HG02763 (cell line): ENCODE data around the gene JOSD1.

Experiments
- ATAC-seq: cut with Tn5 transposase; IDR thresholded peaks from one replicate; pipeline ENCODE4 v1.9.1; 2021; ENCODE audit warnings: mild to moderate bottlenecking, moderate library complexity; ENCODE audit not compliant: unreplicated experiment

The JOSD1 gene

DNA sequence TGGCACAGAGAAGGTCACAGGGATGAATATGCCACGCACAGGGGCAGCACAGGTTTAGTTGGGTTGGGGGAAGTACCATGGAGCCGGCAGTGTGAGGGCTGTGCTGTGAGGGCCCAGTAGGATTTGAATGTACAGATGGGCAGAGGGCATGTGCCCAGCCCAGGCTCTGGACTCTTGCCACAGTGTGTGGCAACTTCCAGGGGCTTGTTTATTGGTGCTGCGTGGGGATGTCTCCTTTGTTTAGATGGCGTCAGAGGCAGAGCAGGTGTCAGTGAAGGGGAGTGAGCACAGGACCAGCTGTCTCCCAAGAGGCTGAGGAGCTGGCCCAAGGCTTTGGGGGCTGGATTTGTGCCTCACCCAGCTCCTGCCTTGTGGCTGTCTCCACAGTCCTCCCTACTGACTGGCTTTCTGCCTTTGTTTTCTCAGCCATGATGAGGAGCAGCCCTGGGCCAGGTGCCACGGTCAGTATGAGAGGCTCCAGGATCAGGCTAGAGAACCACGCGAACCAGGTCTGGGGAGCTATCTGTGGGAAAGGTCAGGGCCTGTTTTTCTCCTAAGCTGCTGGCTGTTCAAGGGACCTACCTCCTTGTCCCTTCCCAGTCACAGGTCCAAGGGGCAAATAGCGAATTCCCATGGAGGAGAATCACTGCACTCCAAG, 33.1 kb upstream of the JOSD1 start:
- ATAC-seq = no peak

DNA sequence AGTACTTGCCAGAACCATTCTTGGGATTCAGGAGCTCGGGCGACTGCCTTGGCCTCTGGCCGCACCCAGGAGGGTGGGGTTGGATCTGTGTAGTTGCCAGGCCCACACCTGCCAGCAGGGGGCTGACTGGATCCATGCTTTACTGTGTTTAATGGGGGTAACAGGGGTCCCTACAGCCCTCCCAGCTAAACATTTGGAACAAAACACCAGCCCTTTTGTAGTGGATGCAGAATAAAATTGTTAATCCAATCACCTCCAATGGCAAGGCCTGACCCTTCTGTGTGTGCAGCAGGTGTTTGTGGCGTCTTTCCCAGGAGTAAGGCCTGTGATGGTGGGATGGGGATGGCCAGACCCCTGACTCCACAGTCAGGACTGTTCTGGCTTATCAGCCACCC, 32.6 kb upstream of the JOSD1 start:
- ATAC-seq = no peak

DNA sequence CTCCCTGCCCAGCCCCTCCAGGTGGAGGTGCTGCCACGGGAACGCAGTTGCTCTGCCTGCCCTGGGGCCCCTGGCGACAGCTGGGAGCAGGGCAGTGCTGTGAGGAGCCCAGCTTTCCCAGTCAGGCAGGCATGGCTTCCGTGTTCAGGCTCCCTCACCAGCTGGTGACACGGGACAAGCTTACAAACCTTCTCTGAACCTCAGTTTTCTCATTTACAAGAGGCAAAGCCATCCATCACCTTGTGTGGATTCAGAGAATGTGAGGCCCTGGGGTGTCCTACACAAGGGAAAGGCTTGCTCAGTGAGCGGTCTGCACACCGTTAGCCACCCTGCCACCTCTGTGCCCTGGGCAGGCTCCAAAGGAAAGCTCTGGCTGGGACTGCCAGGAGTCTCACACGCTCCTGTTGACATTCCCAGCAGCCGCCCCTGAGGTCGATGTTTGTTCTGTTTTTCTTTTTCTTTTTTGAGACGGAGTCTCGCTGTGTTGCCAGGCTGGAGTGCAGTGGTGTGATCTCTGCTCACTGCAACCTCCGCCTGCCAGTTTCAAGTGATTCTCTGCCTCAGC, 31.6 kb upstream of the JOSD1 start:
- ATAC-seq = no peak

DNA sequence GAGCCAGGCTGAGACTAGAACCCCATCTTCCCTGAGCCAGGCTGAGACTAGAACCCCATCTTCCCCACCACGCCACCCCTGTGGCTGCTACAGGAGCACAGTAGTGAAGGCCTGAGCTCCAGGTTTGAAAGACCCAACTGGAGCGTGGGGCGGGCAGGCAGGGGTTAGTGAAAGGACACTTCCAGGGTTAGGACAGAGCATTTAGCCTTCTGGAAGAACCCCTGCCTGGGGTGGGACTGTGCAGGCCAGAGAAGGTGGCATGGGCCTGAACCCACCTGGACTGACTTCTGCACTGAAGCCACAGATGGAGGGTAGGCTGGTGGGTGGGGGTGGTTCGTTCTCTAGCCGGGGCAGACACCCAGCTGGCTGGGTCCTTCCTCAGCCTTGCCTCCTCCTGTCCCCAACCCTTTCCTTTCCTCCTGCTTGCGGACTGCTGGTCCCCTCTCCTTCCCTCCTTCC, 31.0 kb upstream of the JOSD1 start:
- no peak for ATAC-seq

DNA sequence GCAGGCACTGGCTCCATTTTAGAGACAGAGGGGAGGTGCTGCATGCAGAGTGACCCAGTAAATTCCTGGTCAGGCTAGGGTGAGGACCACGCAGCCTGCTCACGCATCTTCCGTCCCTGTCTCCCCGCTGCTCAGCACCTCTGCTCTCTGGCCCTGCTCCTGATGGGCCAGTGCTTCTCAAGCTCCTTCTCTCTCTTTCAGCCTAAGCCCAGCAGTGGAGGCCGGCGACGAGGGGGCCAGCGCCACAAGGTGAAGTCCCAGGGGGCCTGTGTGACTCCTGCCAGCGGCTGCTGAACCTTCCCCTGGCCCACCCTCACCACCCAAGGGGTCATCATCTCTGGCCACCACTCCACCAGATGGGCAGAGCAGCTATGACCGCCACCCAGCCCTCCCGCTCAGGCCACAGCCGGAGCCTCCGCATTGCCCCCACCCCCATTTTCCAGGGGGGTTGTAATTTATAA, 29.7 kb upstream of the JOSD1 start:
- ATAC-seq = no peak

DNA sequence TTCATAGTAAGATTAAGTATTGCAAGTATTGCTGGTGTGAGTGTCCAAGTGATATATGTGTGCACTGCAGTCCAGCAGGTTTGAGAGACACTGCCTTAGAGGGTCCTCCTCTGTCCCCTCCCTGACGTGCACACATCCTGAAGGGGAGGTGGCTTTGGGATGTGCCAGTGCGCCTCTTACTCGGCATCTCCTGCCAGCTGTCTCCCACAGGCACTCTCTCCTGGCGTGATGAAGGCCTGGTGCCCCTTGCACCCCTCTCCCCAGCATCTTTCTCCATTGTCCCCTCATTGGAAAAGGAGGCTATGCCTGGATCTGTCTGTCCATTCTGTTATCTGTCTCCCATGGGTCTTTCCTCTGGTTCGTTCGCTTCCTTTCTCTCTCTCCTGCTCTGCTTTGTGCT, 29.2 kb upstream of the JOSD1 start:
- ATAC-seq = no peak

DNA sequence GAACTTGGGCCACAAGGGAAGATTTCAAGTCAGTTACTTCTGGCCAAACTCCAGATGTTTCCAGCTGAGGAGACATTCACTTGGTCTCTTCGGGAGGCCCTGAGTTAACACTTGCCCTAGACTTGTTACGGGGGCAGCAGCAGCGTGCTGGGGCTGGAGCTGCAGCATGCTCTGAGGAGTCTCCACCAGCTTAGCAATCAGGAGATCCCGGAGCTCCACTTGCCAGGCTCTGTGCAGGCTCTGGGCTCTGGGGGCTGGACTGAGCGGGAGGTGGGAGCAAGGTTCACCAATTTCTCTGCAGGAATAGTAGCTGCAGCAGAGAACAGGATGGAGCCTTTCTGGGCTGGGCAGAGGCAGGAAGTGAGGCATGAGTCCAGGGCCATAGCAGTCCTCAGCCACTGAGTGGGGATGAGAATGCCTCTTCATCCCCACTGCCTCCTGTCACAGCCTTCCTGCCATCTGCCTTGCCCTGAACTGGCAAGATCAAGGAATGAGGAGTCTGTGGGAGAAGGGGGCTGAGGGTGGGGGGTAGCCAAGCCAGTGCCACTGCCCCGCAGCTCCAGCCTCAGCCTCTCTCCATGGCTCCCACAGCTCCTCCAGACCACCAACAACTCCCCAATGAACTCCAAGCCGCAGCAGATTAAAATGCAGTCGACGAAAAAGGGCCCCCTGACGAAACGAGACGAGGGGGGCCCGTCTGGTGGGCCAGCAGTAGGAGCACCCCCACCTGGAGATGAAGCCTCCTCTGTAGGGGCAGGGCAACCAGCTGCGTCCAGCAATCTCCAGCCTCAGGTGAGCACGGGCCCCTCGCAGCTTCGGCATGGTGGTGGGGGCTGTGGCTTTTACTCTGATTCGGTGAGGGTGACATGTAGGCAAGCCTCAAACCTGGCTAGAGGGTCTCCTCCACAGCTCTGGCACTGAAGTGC, 28.4 kb upstream of the JOSD1 start:
- no peak for ATAC-seq

DNA sequence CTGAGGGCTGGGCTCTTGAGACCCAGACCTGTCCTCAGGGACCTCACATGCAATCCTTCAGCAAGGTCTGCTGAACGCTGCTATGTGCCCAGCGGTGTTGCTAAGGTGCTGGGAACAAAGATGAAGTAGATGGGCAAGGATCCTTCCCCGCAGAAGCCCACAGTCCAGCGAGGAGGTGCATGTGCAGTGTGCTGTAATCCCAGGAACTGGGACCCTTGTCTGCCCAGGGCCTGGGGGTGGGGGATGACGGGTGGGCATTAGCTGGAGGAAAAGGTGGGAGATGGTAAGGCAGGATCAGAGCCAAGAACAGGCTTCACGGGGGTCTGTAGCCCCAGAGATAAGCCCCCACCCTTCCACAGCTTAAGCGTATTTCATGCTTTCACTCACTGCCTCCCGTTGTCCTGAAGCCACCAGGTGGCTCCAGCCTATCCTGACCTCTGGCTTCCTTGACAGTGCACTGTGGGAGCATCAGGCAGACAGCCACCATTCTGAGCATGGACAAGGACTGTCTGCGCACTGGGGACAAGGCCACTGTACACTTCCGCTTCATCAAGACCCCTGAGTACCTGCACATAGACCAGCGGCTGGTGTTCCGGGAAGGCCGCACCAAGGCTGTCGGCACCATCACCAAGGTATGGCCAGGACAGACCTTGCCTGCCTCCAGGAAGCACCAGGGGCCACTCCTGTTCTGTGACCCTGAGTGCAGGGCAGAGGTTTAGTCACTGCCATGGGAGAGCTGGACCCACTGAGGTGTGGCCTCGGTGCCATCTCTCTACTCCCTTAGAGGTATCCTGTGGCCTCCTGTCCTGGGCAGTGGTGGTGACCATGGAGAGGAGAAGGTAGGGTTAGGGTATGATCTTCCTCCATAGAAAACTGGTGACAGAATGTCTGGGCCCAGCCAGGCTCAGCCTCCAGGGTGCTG, 27.0 kb upstream of the JOSD1 start:
- no peak for ATAC-seq

DNA sequence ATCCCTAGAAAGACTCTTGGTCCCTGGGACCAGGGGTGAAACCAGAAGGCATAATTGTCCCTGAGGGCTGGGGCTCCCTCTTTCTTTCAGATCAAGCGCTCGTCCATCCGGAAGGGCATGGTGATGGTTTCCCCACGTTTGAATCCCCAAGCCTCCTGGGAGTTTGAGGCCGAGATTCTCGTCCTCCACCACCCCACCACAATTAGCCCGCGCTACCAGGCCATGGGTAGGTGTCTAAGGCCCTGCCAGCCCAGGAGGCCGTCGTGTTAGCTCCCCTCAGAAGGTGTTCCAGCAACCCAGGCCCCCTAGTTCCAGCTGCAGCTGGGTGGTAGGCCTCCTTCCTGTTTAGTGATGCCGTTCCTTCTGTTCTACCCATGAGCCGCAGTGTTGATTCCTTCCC, 26.4 kb upstream of the JOSD1 start:
- ATAC-seq = no peak

DNA sequence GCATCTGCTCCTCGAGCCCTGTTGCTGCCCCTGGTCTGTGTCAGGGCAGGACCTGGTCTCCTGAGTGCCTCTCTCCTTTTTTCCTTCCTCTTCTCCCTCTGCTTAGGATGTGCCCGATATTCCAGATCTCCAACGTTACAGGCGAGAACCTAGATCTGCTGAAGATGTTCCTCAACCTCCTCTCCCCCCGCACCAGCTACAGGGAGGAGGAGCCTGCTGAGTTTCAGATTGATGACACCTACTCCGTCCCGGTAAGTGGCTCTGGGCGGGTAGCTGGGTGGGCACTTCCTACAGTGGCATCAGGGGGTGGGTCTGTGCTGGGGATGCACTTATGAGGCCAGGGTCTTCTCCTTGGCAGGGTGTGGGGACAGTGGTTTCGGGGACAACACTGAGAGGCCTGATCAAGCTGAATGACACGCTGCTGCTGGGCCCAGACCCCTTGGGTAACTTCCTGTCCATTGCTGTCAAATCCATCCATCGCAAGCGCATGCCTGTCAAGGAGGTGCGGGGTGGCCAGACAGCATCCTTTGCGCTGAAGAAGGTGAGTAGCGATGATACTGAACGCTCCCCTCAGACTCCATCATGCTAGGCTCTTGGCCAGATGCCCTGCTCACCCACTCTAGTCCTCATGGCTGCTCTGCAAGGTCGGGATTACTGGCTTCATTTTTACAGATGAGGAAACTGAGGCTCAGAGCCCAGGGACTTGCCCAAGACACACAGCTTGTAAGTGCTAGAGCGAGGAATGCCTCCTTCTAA, 25.3 kb upstream of the JOSD1 start:
- ATAC-seq = no peak

DNA sequence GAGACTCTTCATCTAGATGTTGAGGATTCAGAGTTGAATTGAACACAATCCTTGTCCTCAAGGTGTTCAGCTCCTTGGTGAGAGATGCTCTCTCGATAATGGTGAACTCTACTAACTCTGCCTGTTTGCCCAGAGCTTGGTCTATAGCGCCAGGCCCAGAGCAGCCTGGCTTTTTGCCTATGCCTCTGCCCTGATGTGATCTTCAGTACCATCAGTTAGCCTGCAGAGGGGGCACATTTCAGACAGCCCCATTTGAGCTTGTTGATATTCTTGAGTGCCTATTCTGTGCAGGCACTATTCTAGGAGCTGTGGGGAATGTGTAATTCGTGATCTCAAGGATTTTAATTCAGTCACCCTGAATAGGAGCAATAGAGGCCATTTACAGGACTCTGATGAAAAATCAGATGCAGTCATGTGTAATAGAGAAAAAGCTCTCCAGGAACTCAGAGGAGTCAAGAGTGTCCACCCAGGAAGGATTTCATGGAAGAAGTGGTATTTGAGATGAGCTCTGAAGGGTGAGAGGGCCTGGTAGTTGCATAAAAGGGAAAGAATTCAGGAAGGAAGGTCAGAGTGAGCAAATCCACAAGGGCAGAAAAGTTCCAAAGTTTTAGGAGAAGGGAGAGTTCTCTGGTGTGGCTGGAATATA, 24.3 kb upstream of the JOSD1 start:
- no peak for ATAC-seq

DNA sequence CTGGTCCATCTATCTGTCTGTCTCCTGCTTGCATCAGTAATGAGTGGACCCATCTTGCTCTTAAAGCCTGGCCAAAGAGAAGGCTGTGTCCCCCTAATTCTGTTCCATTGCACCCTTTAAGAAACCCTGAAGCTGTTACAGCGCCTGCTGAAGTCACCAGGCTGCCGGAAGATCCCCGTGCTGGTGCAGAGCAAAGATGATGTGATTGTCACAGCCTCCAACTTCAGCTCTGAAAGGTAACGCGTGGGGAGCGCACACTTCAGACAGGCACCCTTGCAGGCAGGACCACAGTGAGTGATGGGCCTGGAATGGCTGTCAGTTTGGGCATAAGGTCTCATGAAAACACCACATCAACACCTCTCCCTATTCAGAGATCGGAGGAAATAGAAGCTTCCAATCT, 23.4 kb upstream of the JOSD1 start:
- ATAC-seq = no peak

DNA sequence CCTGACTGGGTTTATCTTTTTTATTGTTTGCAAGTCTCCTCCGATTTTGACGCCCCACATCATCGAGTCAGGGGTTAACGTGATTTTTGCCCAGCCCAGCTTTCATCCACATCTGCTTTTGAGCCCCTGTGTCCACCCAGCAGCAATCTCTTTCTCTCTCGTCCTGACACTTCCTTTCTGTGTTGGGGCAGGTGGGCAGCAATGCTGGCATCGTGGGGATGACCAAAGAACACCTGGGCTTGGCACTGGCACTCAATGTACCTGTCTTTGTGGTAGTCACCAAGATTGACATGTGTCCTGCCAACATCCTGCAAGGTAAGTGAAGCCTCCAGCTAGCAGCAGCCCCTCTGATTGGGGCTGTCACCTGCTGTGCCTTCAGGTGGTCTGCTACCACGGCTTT, 20.8 kb upstream of the JOSD1 start:
- ATAC-seq = no peak

DNA sequence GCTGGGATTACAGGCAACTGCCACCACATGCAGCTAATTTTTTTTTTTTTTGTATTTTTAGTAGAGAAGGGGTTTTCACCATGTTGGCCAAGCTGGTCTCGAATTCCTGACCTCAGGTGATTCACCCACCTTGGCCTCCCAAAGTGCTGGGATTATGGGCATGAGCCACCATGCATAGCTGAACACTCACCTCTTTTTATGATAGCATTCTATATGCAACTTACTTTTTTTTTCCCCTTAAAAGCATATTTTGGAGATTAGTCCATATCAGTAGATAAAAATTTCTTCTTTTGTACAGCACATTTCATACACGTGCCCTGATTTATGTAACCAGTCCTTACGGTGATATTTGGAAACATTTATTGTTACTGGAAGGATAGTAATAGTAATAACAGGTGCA, 19.6 kb upstream of the JOSD1 start:
- no peak for ATAC-seq

DNA sequence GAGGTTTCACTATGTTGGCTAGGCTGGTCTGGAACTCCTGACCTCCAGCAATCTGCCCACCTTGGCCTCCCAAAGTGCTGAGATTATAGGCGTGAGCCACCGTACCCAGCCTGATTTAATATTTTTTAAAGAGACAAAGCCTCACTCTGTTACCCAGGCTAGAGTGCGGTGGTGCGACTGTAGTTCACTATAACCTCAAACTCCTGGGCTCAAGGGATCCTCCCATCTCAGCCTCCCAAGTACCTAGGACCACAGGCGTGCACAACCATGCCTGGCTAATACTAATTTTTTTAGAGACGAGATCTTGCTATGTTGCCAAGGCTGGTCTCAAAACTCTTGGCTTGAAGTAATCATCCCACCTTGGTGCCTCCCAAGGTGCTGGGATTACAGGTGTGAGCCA, 18.5 kb upstream of the JOSD1 start:
- ATAC-seq = no peak

DNA sequence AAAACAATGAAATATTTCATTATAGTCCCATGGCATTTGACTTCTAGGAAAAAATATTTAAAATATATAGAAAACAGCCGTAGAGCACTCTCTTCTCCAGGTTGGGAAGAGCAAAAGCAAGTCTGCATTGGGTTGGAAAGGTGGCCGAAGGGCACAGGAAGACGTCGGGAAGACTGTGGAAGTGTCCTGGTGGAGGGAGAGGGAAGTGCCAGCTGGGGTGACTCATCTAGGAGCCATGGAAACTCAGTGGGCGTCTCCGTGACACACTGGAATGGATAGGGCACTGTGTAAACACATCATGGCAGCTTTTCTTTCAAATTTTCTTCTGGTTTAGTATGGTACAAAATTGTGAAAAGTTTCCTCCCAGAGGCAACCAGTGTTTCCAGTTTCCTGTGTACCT, 17.7 kb upstream of the JOSD1 start:
- no peak for ATAC-seq

DNA sequence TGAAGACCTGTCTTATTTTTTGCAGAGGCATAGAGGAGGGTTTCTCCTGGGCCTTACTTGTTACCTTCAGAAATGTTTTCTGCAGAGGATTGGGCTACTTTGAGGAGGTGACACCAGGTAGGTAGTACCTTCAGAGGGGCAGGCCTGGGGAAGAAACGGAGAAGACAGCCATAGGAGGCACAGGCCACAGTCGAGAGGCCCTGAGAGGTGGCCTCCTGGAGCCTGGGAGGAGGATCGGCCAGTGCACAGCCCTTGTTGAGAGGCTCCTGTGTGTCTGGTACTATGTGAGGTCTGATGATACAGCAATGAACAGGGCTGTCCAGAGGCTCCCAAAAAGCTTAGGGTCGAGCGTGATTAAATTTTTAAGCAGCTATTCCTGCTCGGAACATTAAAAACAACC, 16.5 kb upstream of the JOSD1 start:
- no peak for ATAC-seq

DNA sequence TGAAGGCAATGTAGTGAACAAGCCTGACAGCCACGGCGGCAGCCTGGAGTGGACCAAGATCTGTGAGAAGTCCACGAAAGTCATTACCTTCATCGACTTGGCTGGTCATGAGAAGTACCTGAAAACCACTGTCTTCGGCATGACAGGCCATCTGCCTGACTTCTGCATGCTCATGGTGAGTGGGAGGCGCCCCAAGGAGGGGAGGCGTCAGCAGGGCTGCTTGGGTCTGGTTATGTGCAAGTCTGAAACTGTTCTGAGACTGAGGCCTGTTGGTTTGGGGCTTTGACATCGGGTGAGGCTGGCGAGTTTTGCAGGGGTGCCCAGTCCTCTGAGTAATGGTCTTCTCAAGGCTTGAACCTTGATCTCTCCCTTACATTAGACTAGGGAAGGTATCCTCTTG, 16.1 kb upstream of the JOSD1 start:
- no peak for ATAC-seq

DNA sequence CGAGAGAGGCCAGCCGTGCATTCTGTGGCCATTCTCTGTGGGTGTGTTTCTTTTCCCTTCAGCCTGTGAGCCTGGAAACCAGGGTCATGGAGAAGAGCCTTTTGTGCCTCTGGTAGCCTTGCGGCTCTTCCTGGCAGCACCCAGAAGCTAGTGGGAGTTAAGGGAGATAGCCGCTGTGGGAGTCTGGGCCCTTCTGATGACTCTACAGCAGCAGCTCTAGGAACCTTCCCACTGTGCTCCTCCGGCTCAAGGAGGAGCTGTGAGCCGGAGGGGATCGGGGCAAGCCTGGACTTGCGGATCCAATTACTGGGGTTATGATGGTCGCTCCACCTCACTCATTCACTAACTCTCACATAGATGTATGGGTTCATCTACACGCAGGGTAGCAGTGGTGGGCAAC, 15.5 kb upstream of the JOSD1 start:
- no peak for ATAC-seq

DNA sequence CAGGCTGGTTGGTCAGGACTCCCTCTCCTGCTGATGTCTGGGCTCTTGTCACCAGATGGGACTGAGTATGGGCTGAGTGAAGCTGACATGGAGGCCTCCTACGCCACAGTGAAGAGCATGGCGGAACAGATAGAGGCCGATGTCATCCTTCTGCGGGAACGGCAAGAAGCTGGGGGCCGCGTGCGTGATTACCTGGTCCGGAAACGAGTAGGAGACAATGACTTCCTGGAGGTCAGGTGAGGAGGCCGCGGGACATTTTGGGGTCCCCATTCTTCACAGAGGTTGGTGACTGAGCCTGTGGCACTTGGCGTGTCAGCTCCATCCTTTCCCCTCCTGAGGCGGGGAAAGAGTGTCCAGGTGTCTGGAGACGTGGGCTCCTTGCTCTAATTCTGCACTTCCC, 15.1 kb upstream of the JOSD1 start:
- ATAC-seq = no peak
